Sciatic nerve (tissue), 2 donors: ENCODE data around the gene DIABLO. TPM values are rescaled to one million over a fixed set of nuclear protein-coding genes. Genes with fewer than 3 reads are reported as not detected.
"Not testable (repeated sequence)": the region's sequence is repeated elsewhere in the genome, so short reads cannot be mapped to it uniquely, and the experiment has no call there.

Experiments
- ATAC-seq: fragments of 200-7000 bp; cut with Tn5 transposase; one replicate; pipeline ENCODE4 v1.9.1; 2020; ENCODE audit warnings: mild to moderate bottlenecking, moderate library complexity
- DNase-seq: peaks from one replicate; pipeline ENCODE4 v3.0.0-alpha.2; 2020; ENCODE audit warnings: low spot score
- intact Hi-C: fragments of 100-400 bp; cut with DNase I; formaldehyde crosslinking; loops from one replicate; pipeline ENCODE4 v1.14.2; 2022
- total RNA-seq: library from RNA; stranded (reverse); fragmentation: NEBNext Ultra II Directional; extraction: Animal tissue kit (Norgen Biotek cat#: 25700); gene quantifications from one replicate; pipeline ENCODE4 v1.2.1, GENCODE V29; 2021
- donor health status: DM: no; HTN: no; CAD: no.
- donor health status: DM: no; HTN: no; CAD: no.

The DIABLO gene
- total RNA-seq, 1 donor from 2014 or later: 29.4 TPM

DNA sequence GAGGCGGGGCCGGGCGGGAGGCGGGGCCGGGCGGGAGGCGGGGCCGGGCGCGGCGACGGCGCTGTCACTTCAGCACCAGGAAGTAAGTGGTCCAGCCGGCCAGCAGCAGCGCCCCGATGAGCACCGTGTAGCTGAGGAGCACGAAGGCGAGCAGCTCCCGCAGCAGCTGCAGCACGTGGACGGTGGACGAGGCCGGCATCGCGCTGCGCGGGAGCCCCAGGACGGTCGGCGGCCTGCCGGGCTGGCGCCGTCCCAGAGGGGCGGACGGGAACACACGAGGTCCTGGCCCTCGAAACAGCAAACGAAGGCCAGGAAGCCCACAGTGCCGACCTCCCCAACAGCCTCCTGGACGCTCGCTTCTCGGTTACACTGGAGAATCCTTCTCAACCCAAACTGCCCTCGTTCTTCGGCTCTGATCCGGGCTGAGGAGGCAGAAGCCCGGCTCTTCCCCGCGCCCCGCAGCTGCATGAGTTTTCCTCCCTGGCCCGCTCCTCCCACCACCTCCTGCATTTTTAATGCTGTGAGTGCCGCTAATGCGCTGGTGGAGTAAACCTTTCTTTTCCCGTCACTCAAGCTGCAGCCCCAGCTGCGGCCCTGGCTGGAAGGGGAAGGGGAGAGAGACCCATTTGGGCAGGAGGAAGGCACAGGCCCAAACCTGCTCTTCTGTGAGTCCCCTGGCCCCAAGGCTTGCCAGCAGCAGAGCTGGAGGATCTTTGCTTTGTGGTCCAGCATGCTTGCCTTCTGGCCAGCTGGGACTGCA is 694 bp upstream of the DIABLO start:
- DNase-seq (no peak), ATAC-seq (no peak)
- intact Hi-C loops: no loop called here

DNA sequence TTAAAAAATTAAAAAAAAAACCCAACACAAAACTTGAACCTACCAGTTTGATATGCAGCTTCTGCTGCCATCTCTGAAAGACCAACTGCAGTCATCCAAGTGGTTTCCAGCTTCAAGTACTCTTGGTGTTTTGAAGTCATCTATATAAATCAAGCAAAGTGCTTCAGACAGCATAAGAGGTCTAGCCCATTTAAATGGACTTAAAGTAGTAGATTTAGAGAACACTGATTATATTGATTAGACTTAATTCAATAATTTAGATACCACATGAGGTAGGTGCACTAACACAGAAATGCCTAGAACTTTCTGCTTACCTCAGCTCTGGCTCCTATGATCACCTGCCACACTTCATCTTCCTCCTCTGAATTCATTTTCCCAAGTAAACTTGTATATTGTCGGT is 9.4 kb downstream of the DIABLO start:
- no peak for ATAC-seq
- no peak for DNase-seq
- intact Hi-C loops: no loop called here

DNA sequence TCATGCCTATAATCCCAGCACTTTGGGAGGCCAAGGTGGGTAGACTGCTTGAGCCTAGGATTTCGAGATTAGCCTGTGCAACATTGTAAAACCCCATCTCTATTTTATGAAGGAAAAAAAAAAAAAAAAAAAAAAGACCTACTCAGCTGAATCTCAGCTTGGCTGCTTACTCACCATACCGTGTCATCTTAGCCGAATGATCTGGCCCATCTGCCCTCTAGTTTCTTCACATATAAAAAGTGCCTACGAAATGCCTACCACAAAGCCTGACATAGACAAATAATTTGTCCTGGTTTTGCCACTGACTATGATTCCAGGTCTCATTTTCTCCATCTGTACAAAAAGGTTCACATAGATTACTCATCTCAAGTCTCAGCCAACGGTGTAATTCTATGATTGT is 10.1 kb downstream of the DIABLO start:
- intact Hi-C loops: no loop called here
- ATAC-seq (no peak), DNase-seq (no peak)

DNA sequence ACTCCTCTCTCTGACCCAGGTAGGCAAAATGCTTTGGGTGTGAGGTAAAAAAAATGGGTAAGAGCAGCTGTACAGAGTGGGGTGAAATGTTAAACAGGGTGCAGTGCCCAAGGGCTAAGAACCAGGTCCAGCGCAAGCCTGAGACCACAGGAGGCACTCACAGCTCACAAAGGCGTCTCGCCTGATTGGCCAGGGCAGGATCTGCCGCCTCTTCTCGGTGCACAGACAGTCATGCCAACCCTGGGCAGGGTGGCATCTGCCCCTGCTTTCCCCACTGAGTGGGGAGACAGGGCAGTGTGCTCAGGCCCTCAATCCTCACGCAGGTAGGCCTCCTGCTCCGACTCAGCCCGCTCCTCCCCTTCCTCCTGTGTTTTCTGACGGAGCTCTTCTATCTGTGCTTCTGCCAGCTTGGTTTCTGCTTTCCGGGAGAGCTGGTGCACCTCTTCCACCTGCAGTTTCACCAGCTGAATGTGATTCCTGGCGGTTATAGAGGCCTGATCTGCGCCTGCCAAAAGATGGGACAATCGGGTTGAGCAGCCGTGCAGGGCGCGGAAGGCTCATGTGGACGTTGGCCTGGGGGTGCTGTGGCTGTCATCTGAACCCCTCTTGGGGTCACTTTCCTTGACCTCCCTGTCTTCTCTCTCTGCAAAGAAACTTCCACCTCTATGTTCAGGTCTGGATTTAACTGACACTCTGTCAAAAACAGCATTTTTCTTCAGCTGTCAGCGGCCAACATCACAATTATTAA is 17.6 kb downstream of the DIABLO start:
- intact Hi-C loops: no loop called here
- no peak for ATAC-seq
- no peak for DNase-seq

DNA sequence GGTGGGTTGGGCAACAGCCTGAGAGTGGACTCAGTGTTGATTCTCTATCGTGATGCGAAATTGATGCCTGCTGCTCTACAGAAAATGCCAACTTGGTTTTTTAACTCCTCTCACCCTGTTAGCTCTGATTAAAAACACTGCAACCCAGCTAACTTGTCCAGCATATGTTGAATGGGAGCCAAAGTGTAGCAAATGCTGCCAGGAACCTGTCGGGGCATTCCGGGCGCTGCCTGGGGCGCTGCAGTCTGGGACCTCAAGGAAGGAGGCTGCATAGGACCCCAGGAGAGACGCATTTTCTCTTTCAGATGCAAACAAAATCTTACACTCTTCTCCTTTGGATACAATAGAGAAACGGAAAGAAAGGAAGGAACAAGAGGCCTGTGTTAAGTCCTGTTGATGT is 18.5 kb downstream of the DIABLO start:
- DNase-seq: no peak

DNA sequence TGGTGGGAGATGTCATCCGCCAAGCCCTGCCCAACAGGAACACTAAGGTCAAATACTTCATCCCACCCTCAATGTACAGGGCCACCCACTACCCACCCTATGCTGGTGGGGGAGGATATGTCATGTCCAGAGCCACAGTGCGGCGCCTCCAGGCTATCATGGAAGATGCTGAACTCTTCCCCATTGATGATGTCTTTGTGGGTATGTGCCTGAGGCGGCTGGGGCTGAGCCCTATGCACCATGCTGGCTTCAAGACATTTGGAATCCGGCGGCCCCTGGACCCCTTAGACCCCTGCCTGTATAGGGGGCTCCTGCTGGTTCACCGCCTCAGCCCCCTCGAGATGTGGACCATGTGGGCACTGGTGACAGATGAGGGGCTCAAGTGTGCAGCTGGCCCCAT is 18.9 kb downstream of the DIABLO start:
- DNase-seq (no peak), ATAC-seq (peak; percentile 19)
- intact Hi-C loops: no loop called here

More for the DNA sequence above, 18.5 kb downstream of the DIABLO start:
- ATAC-seq: no peak
- intact Hi-C loops: no loop called here

DNA sequence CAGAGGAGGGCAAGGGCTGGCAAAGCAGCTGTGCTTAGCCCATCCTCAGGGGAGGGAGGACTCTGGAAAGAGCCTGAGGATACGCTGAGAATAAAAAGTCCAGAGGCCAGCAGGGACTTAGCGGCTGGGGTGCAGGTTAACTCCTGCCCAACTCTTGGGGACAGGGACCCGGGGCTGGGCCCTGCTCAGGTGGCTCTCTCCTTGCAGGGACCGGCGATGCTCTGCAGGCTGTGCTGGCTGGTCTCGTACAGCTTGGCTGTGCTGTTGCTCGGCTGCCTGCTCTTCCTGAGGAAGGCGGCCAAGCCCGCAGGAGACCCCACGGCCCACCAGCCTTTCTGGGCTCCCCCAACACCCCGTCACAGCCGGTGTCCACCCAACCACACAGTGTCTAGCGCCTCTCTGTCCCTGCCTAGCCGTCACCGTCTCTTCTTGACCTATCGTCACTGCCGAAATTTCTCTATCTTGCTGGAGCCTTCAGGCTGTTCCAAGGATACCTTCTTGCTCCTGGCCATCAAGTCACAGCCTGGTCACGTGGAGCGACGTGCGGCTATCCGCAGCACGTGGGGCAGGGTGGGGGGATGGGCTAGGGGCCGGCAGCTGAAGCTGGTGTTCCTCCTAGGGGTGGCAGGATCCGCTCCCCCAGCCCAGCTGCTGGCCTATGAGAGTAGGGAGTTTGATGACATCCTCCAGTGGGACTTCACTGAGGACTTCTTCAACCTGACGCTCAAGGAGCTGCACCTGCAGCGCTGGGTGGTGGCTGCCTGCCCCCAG is 19.6 kb downstream of the DIABLO start:
- no peak for ATAC-seq
- intact Hi-C loops: no loop called here
- peak; percentile 54 for DNase-seq

DNA sequence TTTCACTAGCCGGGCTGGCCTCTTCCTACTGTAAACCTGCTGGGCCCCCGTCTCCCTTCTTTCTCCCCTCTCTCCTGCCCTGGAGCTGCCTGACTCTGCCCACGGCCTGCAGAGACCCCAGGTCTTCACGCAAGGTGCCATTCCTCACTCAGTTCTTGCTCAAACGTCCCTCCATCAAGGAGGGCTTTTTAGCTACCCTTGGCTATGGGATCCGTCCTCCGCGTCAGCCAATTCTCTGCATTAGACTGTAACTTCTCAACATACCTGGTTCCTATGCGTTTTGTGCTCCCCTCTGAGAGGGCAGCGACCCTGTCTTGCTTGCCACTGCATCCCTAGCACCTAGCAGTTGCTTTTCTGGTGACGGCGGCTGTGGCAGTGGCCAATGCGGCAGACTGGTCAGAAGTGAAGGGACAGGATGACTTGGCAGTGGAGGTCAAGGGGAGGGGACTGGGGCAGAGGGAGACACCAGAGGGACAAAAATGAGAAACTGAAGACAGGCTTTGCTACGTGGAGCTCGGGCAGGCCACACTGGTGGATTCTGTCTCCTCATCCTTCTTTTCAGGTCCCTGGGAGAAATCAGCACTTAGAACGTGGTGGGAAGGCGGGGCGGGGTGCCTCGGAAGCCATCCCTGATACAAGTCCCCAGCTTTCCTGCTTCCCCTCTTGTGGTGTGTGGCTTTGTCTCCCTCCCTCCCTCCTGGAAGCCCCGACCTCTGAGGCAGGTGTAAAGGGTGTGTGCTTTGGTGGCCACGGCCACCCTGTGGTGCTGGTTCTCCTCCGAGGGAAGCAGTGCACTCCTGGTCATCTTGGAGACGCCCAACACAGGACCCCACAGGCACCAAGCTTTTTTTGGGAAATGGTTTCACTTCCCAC is 20.6 kb downstream of the DIABLO start:
- intact Hi-C loops: no loop called here
- DNase-seq: peak; percentile 26
- ATAC-seq: no peak

DNA sequence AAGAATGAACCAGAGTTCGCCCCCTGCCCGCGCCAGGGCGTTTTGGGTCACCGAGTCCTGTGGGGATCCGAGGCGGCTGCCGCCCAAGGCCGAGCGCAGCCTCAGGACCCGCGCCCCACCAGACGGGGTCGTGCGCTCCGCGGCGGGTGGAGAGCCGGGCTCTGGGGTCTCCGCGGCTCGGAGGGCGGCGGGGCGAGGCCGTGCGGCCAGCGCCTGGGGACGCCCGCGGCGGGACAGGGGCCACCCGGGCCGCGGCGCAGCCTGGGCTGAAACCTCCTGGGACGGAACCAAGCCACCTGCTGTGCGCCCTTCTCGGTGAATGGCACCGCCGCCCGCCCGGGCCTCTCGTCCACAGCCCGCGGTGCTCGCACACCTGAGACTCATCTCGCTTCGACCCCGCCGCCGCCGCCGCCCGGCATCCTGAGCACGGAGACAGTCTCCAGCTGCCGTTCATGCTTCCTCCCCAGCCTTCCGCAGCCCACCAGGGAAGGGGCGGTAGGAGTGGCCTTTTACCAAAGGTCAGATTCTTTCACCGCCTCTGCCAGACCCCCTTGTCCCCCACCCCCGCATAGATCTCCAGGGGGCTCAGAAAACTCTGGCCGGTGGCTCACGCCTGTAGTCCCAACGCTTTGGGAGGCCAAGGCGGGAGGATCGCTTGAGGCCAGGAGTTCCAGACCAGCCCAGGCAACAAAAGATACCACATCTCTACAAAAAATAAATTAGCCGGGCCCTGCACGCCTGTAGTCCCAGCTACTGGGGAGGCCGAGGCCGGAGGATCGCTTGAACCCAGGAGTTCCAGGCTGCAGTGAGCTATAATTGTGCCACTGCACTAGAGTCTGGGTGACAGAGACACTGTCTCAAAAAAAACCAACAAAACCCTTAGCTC is 21.4 kb downstream of the DIABLO start:
- DNase-seq (no peak), ATAC-seq (no peak)
- intact Hi-C loops: no loop called here

DNA sequence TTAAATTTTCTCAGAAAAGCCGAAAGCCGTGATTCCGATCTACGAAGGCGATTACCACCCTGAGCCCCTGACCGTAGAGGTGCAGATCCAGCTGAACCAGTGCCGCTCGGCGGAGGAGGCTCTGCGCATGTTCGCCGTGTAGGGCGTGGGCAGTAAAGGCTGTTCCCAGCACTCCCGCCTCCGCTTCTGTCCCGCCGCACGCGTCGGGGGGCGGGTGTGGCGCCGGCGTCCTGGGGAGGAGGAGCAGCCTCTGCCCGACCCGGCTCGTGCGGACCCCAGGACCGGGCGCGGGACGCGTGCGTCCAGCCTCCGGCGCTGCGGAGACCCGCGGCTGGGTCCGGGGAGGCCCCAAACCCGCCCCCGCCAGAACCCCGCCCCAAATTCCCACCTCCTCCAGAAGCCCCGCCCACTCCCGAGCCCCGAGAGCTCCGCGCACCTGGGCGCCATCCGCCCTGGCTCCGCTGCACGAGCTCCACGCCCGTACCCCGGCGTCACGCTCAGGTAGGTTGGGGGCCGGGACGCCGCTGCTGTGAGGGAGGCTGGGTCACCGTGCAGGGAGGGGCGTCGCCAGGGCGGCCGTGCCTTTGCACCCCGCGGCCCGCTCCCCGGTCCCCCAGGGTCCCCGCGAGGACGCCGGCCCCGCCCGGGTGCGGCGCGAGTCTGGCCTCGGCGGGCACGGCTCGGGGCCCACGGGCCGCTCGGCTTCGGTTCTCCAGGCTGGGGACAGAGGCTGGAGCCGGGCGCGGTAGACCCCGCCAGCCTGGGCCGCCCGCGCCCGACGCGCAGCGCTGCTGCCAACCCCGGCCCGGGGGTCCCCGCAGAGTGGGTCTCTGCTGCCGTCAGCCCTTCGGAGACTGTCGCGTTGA is 22.3 kb downstream of the DIABLO start, which contains the start of gene B3GNT4:
B3GNT4 (plus strand) TSS at position 409 of the 866 bp plus-strand sequence. CDS start 910 bp downstream, outside the sequence.
- intact Hi-C loops: no loop called here
- ATAC-seq (peak; percentile 70), DNase-seq (peak; percentile 69)

DNA sequence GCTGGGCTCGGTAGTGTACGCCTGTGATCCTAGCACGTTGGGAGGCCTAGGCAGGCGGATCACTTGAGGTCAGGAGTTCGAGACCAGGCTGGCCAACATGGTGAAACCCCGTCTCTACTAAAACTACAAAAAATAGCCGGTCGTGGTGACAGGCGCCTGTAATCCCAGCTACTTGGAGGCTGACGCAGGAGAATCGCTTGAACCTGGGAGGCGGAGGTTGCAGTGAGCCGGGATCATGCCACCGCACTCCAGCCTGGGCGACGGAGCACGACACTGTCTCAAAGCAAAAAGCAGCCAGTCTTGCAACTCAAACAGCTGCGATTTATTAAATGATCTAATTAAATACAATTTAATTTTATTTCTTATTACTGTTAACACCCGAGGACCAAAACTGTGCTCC is 23.0 kb downstream of the DIABLO start:
- intact Hi-C loops, DNase-seq: not testable (repeated sequence)

DNA sequence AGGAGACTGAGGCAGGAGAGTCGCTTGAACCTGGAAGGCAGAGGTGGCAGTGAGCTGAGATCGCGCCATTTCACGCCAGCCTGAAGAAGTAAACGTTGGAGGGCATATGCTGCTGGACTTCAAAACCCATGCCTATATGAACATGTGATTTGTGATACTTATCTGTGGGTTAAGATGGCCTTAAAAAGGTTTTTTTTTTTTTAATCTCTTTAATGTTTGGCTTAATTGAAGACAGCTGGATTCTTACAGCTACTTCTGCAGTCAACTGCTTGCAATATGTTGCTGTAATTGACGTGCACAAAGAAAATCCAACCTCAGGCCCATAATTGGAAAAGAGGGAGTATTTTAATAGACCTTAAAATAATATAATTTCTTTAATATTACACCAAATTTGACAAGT is 23.8 kb downstream of the DIABLO start:
- intact Hi-C loops: no loop called here
- DNase-seq (no peak), ATAC-seq (no peak)

More for the DNA sequence above, 23.0 kb downstream of the DIABLO start:
- not testable (repeated sequence) for ATAC-seq

DNA sequence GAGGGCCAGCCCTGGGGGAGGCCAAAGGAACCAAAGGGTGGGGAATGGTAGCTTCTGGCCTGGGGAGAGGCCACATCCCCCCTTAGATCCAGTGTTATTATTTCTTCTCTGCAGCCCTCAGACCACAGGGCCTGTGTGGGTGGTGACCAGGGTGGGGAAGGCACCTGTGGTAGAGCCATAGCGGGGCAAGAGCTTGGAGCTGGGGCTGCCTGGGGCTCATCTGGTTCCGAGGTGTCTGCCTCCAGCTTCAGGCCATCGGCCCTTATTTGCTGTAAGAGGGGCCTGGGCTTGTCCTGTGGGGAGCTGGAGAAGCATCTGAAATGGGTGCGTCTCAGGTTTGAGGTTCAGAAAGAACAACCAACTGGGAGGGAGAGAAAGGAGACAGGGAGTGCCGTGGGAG is 24.5 kb downstream of the DIABLO start:
- peak; percentile 28 for DNase-seq
- ATAC-seq: no peak
- intact Hi-C loops: no loop called here

DNA sequence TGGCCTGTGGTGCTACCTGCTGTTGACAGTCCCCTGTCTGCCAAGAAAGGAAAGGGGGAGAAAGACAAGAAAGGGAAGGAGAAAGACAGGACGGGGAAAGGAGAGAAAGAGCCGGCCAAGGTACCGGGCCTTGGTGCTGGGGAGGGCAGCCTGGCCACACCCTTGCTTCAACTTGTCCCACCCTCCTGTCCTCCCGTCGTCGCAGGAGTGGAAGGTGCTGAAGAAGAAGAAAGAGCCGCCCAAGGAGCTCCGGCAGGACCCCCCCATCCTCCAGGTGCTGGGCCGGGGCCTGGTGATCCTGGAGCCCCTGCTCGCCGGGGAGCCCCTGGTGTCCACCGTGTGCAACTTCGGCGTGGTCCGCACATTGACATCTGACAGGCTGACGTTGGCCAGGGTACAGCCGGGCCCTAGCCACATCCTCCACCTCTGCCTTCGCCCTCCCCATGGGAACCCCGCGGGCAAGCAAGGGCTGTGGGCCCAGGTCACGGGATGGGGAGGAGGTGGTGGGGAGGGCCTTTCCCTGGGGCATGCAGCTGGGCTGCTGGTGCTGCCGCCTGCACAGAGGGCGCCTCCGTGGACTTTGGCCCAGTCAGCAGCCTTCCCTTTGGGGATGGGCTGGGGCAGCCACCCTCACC is 25.2 kb downstream of the DIABLO start:
- ATAC-seq (no peak), DNase-seq (peak; percentile 49)
- intact Hi-C loops: no loop called here

DNA sequence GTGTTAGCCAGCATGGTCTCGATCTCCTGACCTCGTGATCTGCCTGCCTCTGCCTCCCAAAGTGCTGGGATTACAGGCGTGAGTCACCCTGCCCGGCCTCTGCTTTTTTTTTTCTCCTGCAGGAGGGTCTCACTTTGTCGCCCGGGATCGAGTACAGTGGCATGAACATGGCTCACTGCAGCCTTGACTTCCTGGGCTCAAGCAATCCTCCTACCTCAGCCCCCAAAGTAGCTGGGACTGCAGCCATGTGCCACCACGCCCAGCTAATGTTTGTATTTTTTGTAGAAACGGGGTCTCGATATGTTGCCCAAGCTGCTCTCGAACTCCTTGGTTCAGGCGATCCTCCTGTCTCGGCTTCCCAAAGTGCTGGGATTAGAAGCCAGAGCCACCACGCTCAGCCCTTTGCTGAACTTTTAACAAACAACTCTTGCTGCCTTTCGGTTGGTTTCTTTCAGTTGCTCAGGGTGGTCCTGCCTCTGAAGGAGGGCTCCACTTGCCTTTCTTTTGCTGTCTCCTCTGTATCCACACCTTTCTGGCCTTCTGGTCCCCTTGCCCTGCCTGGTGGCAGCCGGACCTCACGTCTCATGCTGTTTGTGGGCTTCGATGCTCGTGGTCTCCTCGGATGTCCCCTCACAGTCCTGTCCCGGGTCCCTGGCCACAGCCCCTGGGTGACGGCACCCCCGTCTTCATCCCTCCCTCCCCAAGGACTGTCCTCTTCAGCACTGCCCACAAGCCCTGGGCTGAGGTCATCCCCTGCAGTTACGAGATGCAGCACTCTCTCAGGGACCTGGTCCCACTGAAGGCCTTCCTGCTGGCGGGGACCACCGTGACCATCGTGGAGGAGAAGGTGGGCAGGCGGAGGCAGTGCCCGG is 26.1 kb downstream of the DIABLO start:
- DNase-seq: no peak
- ATAC-seq: no peak
- intact Hi-C loops: no loop called here

DNA sequence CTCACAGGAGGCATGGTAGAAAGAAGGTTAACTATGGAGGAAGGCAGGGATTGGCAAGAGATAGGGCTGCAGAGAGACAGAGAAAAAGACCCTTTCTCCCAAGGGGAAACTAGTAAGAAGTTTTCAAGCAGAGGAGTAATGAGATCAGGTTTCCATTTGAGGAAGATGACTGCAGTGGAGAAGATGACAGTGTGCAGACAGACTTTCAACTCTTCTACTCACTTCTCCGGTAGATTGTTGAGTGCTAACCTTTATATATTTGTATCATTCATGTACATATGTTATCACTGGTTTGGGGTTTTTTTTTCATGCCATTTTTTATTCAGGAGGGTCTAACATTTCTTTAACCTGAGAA is 28.3 kb downstream of the DIABLO start:
- intact Hi-C loops: no loop called here
- DNase-seq (no peak), ATAC-seq (no peak)
